ENCODE data around the gene C20orf173. TPM values are rescaled to one million over a fixed set of nuclear protein-coding genes. Genes with fewer than 3 reads are reported as not detected.
A peak's percentile ranks its signal among the peaks of the same experiment; 100 is the strongest.

C20orf173 gene
- total and polyA plus RNA-seq, 2 of the 13 experiments (the other 11 are each of a cell fraction or from before 2014, with no cell fraction given) = not detected

GRCh38 chr20:35506179-35506578, 23.3 kb downstream of the C20orf173 start:
- CTCF ChIA-PET (ENCODE audit: low intra/inter-chr PET ratio, low total read pairs) = no interaction called here
- intact Hi-C loops (cut with micrococcal nuclease; ENCODE audit: unreplicated experiment) = no loop called here
- H4K20me1 ChIP-seq (ENCODE audit: insufficient read depth, low read length) = no peaks in the 10 kb centered on the region
- H3K4me2 ChIP-seq (ENCODE audit: low read depth, low read length) = no peak overlapping the region
- no peak overlapping the region for H3K4me3 ChIP-seq (replicated peaks in 1 of 3; ENCODE audit: insufficient read depth in 1 of 3, low read depth in 2 of 3, low read length in 3 of 3)
- in situ Hi-C loops (cut with HindIII; ENCODE audit: extremely low pct_ligation_motif_present, low pct_unique_long_range_greater_than_20kb) = no loop called here
- no peaks in the 10 kb centered on the region for H3K27me3 ChIP-seq (ENCODE audit: control insufficient read depth in 1 of 2, insufficient read depth in 2 of 2, low read length in 2 of 2)
- H3K27ac ChIP-seq (ENCODE audit: extremely low read length, insufficient read depth, low read length) = no peak overlapping the region
- peaks cover 75 to 96% of the 10 kb centered on the region in 2 experiments for H3K36me3 ChIP-seq (replicated peaks in 1 of 2; ENCODE audit: control insufficient read depth in 1 of 2, insufficient read depth in 2 of 2, low read length in 2 of 2)
- no peak overlapping the region for H2AFZ ChIP-seq (ENCODE audit: low read length)
- H3K9me3 ChIP-seq (ENCODE audit: low read length) = no peaks in the 10 kb centered on the region
- peak; percentile 84 for TF ChIP-seq ZNF282 (IDR thresholded peaks at IDR 0.05; ENCODE audit: partially characterized antibody)
- TF ChIP-seq YEATS4 (CRISPR knock-in tag; IDR thresholded peaks at IDR 0.05; ENCODE audit: borderline replicate concordance) = no peak
- FAIRE-seq (peak; percentile 40), DNase-seq (ENCODE audit: low spot score) (no peak), ATAC-seq (no peak)
- no TSS peak for BruUV-seq (replicated peaks)
- peaks cover 9% of the 10 kb centered on the region; the same call in 1 of the 2 replicates for H3K4me1 ChIP-seq (ENCODE audit: insufficient read depth, low read length)
- POLR2A ChIA-PET = interaction anchor here (1.2 to 1.4 kb wide), 2 partner anchors 11 to 35 kb away, joined by 3 read pairs; partner anchors contain the start of gene ERGIC3
- no peaks in the 10 kb centered on the region for H3K79me2 ChIP-seq (ENCODE audit: insufficient read depth, low read length)
- WGBS (ENCODE audit: low lambda C conversion rate) = 89% methylated on average over 3 of the region's 3 CpGs
- H3K9ac ChIP-seq (ENCODE audit: insufficient read depth, low read depth, low read length) = no peak overlapping the region

GRCh38 chr20:35504751-35505150, 24.7 kb downstream of the C20orf173 start:
- ChIA-PET POLR2A (interaction anchor here (1.0 kb wide), 1 partner anchor 50 kb away, joined by 3 read pairs; the partner anchor contains the start of gene CEP250), CTCF (ENCODE audit: low intra/inter-chr PET ratio, low total read pairs) (no interaction called here)
- H3K9ac ChIP-seq (ENCODE audit: insufficient read depth, low read depth, low read length) = no peak overlapping the region
- BruUV-seq (replicated peaks) = no TSS peak
- no peak overlapping the region for H3K4me3 ChIP-seq (replicated peaks in 1 of 3; ENCODE audit: insufficient read depth in 1 of 3, low read depth in 2 of 3, low read length in 3 of 3)
- ATAC-seq (no peak; the same call in 1 of the 3 replicates), FAIRE-seq (no peak), DNase-seq (ENCODE audit: low spot score) (no peak)
- H3K27me3 ChIP-seq (ENCODE audit: control insufficient read depth in 1 of 2, insufficient read depth in 2 of 2, low read length in 2 of 2) = no peaks in the 10 kb centered on the region
- no peak overlapping the region for H2AFZ ChIP-seq (ENCODE audit: low read length)
- in situ Hi-C loops (cut with HindIII; ENCODE audit: extremely low pct_ligation_motif_present, low pct_unique_long_range_greater_than_20kb) = no loop called here
- H3K4me2 ChIP-seq (ENCODE audit: low read depth, low read length) = no peak overlapping the region
- WGBS (ENCODE audit: low lambda C conversion rate) = 92% methylated on average over 5 of the region's 5 CpGs
- no peaks in the 10 kb centered on the region for H4K20me1 ChIP-seq (ENCODE audit: insufficient read depth, low read length)
- H3K79me2 ChIP-seq (ENCODE audit: insufficient read depth, low read length) = no peaks in the 10 kb centered on the region
- no peaks in the 10 kb centered on the region for H3K9me3 ChIP-seq (ENCODE audit: low read length)
- intact Hi-C loops (cut with micrococcal nuclease; ENCODE audit: unreplicated experiment) = no loop called here
- peaks cover 74 to 96% of the 10 kb centered on the region in 2 experiments for H3K36me3 ChIP-seq (replicated peaks in 1 of 2; ENCODE audit: control insufficient read depth in 1 of 2, insufficient read depth in 2 of 2, low read length in 2 of 2)
- H3K4me1 ChIP-seq (ENCODE audit: insufficient read depth, low read length) = peaks cover 9% of the 10 kb centered on the region; the same call in 1 of the 2 replicates
- no peak overlapping the region for H3K27ac ChIP-seq (ENCODE audit: extremely low read length, insufficient read depth, low read length)
- TF ChIP-seq HNF1B (CRISPR knock-in tag; IDR thresholded peaks at IDR 0.05) = 0 out of 2 replicates have a peak, but pooled peaks have one; percentile 27
- no peak for TF ChIP-seq ZKSCAN1 (IDR thresholded peaks at IDR 0.05; ENCODE audit: low read length)
- no peak for TF ChIP-seq ZNF484 (CRISPR knock-in tag; IDR thresholded peaks at IDR 0.05; ENCODE audit: borderline replicate concordance, low read depth)
- TF ChIP-seq KLF16 (CRISPR knock-in tag; IDR thresholded peaks at IDR 0.05) = no peak
- TF ChIP-seq ZNF180 (CRISPR knock-in tag; IDR thresholded peaks at IDR 0.05; ENCODE audit: borderline replicate concordance, low read depth) = no peak
- TF ChIP-seq DPF2 (CRISPR knock-in tag; IDR thresholded peaks at IDR 0.05; ENCODE audit: borderline replicate concordance, low read depth) = no peak
- TF ChIP-seq SP2 (CRISPR knock-in tag; IDR thresholded peaks at IDR 0.05) = 0 out of 2 replicates have a peak, but pooled peaks have one; percentile 16
- 0 out of 2 replicates have a peak, but pooled peaks have one; percentile 38 for TF ChIP-seq ZNF607 (CRISPR knock-in tag; IDR thresholded peaks at IDR 0.05; ENCODE audit: borderline replicate concordance)
- no peak for TF ChIP-seq NFE2L2 (IDR thresholded peaks at IDR 0.05; ENCODE audit: low read length)
- no peak for TF ChIP-seq ZBTB26 (CRISPR knock-in tag; IDR thresholded peaks at IDR 0.05; ENCODE audit: borderline replicate concordance)
- no peak for TF ChIP-seq KDM4B (CRISPR knock-in tag; IDR thresholded peaks at IDR 0.05)
- TF ChIP-seq ZBTB43 (CRISPR knock-in tag; conservative IDR thresholded peaks at IDR 0.05) = no peak
